HEK293 (cell line): Measurements from ENCODE around the gene ENAH.

Experiments used
- SCRT1 ChIP-seq: fragments of 450-650 bp; formaldehyde crosslinking; IDR thresholded peaks from 2 replicates; pipeline ENCODE4 v1.5.1; 2016; ENCODE audit warnings: missing biosample characterization, missing genetic modification characterization, borderline replicate concordance
- SCRT2 ChIP-seq: fragments of 450-650 bp; formaldehyde crosslinking; IDR thresholded peaks from 2 replicates; pipeline ENCODE4 v1.5.1; 2016; ENCODE audit warnings: missing biosample characterization, missing genetic modification characterization
- SP7 ChIP-seq: fragments of 450-650 bp; formaldehyde crosslinking; IDR thresholded peaks from 2 replicates; pipeline ENCODE4 v1.5.1; 2016; ENCODE audit warnings: missing biosample characterization, missing genetic modification characterization
- WT1 ChIP-seq: fragments of 450-650 bp; formaldehyde crosslinking; IDR thresholded peaks from 2 replicates; pipeline ENCODE4 v1.5.1; 2016; ENCODE audit warnings: missing biosample characterization, missing genetic modification characterization
- ZBTB1 ChIP-seq: fragments of 450-650 bp; formaldehyde crosslinking; IDR thresholded peaks from 2 replicates; pipeline ENCODE4 v1.5.1; 2016; ENCODE audit warnings: missing biosample characterization, missing genetic modification characterization
- ZBTB17 ChIP-seq: fragments of 450-650 bp; formaldehyde crosslinking; IDR thresholded peaks from 2 replicates; pipeline ENCODE4 v1.5.1; 2016; ENCODE audit warnings: missing biosample characterization, missing genetic modification characterization
- ZBTB48 ChIP-seq: fragments of 450-650 bp; formaldehyde crosslinking; IDR thresholded peaks from 2 replicates; pipeline ENCODE4 v1.5.1; 2016; ENCODE audit warnings: missing biosample characterization, missing genetic modification characterization
- ZFP37 ChIP-seq: fragments of 450-650 bp; formaldehyde crosslinking; IDR thresholded peaks from 2 replicates; pipeline ENCODE4 v1.5.1; 2016; ENCODE audit warnings: missing biosample characterization, missing genetic modification characterization
- ZNF146 ChIP-seq: fragments of 450-650 bp; formaldehyde crosslinking; IDR thresholded peaks from 2 replicates; pipeline ENCODE4 v1.5.1; 2016; ENCODE audit warnings: missing biosample characterization, missing genetic modification characterization
- ZNF184 ChIP-seq: fragments of 450-650 bp; IDR thresholded peaks from 2 replicates; pipeline ENCODE4 v1.5.1; 2018; ENCODE audit warnings: missing biosample characterization, mild to moderate bottlenecking, missing genetic modification characterization
- ZNF2 ChIP-seq: fragments of 450-650 bp; formaldehyde crosslinking; IDR thresholded peaks from 2 replicates; pipeline ENCODE4 v1.5.1; 2016; ENCODE audit warnings: missing biosample characterization, missing genetic modification characterization
- ZNF292 ChIP-seq: fragments of 450-650 bp; formaldehyde crosslinking; IDR thresholded peaks from 2 replicates; pipeline ENCODE4 v1.5.1; 2016; ENCODE audit warnings: low read depth, missing biosample characterization, missing genetic modification characterization, borderline replicate concordance
- ZNF660 ChIP-seq: fragments of 450-650 bp; IDR thresholded peaks from 2 replicates; pipeline ENCODE4 v1.5.1; 2018; ENCODE audit warnings: missing biosample characterization, mild to moderate bottlenecking, missing genetic modification characterization
- ZNF664 ChIP-seq: fragments of 450-650 bp; formaldehyde crosslinking; IDR thresholded peaks from 2 replicates; pipeline ENCODE4 v1.5.1; 2016; ENCODE audit warnings: missing biosample characterization, missing genetic modification characterization
- ZNF777 ChIP-seq: fragments of 450-650 bp; formaldehyde crosslinking; IDR thresholded peaks from 2 replicates; pipeline ENCODE4 v1.5.1; 2017; ENCODE audit warnings: missing biosample characterization, missing genetic modification characterization, borderline replicate concordance
- TF ChIP-seq, protein P1 (sequence below): fragments of 450-650 bp; formaldehyde crosslinking; IDR thresholded peaks from 2 replicates; pipeline ENCODE4 v1.5.1; 2016; ENCODE audit warnings: missing biosample characterization, missing genetic modification characterization
- TF ChIP-seq, protein P2 (sequence below): fragments of 450-650 bp; formaldehyde crosslinking; IDR thresholded peaks from 2 replicates; pipeline ENCODE4 v1.5.1; 2016; ENCODE audit warnings: missing biosample characterization, missing genetic modification characterization
- TF ChIP-seq, protein P3 (sequence below): fragments of 450-650 bp; IDR thresholded peaks from 2 replicates; pipeline ENCODE4 v1.5.1; 2018; ENCODE audit warnings: missing biosample characterization, missing genetic modification characterization
- TF ChIP-seq, protein P4 (sequence below): fragments of 450-650 bp; formaldehyde crosslinking; IDR thresholded peaks from 2 replicates; pipeline ENCODE4 v1.5.1; 2017; ENCODE audit warnings: missing biosample characterization, missing genetic modification characterization
- TF ChIP-seq, protein P5 (sequence below): fragments of 450-650 bp; formaldehyde crosslinking; IDR thresholded peaks from 2 replicates; pipeline ENCODE4 v1.5.1; 2017; ENCODE audit warnings: missing biosample characterization, missing genetic modification characterization
- TF ChIP-seq, protein P6 (sequence below): fragments of 450-650 bp; formaldehyde crosslinking; IDR thresholded peaks from 2 replicates; pipeline ENCODE4 v1.5.1; 2016; ENCODE audit warnings: missing biosample characterization, missing genetic modification characterization, borderline replicate concordance

ENAH gene

DNA sequence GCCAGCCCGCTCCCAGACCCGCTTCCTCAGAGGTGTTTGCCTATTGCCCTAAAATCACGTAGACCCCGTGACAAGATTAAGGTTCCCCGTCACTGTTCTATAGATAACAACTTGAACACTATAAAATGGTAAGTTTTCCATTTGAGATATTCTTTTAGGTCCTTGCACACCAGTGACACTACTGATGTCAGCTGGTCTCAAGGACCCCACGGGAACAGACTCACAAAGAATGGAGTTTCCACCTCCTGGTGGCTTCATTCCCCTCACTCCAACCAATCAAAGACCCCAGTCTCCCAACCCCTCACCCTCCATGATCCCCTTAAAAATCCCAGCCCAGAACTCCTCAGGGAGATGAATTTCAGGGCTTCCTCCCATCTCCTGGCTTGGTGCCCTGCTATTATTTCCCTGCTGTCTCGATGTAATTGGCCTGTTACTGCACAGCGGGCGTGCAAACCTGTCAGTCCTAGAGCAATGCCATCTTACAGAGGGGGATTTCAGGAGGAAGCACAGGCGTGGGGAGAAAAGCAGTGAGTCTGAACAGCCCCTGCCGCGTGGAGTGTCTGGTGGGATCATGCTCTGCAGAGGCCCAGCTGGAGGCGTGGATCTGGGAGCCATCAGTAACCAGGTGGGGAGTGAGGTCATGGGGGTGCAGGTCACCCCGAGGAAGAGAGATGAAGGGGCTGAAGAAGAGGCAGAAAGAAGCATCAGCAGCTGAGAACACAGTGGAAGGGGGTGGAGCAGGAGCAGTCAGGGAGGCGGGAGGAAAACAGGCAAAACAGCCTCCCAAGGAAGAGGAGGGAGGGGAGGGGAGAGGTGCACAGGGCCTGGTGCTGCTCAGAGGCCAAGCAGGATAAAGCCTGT, 190.0 kb downstream of the ENAH start (continued):
- TF ChIP-seq, protein P1, sequence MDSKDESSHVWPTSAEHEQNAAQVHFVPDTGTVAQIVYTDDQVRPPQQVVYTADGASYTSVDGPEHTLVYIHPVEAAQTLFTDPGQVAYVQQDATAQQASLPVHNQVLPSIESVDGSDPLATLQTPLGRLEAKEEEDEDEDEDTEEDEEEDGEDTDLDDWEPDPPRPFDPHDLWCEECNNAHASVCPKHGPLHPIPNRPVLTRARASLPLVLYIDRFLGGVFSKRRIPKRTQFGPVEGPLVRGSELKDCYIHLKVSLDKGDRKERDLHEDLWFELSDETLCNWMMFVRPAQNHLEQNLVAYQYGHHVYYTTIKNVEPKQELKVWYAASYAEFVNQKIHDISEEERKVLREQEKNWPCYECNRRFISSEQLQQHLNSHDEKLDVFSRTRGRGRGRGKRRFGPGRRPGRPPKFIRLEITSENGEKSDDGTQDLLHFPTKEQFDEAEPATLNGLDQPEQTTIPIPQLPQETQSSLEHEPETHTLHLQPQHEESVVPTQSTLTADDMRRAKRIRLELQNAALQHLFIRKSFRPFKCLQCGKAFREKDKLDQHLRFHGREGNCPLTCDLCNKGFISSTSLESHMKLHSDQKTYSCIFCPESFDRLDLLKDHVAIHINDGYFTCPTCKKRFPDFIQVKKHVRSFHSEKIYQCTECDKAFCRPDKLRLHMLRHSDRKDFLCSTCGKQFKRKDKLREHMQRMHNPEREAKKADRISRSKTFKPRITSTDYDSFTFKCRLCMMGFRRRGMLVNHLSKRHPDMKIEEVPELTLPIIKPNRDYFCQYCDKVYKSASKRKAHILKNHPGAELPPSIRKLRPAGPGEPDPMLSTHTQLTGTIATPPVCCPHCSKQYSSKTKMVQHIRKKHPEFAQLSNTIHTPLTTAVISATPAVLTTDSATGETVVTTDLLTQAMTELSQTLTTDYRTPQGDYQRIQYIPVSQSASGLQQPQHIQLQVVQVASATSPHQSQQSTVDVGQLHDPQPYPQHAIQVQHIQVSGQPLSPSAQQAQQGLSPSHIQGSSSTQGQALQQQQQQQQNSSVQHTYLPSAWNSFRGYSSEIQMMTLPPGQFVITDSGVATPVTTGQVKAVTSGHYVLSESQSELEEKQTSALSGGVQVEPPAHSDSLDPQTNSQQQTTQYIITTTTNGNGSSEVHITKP (tag by site-specific recombination) = peak; percentile 99
- TF ChIP-seq SCRT2 (tag by site-specific recombination) = 0 out of 2 replicates have a peak, but pooled peaks have one; percentile 65
- TF ChIP-seq WT1 = peak; percentile 93
- TF ChIP-seq, protein P2, sequence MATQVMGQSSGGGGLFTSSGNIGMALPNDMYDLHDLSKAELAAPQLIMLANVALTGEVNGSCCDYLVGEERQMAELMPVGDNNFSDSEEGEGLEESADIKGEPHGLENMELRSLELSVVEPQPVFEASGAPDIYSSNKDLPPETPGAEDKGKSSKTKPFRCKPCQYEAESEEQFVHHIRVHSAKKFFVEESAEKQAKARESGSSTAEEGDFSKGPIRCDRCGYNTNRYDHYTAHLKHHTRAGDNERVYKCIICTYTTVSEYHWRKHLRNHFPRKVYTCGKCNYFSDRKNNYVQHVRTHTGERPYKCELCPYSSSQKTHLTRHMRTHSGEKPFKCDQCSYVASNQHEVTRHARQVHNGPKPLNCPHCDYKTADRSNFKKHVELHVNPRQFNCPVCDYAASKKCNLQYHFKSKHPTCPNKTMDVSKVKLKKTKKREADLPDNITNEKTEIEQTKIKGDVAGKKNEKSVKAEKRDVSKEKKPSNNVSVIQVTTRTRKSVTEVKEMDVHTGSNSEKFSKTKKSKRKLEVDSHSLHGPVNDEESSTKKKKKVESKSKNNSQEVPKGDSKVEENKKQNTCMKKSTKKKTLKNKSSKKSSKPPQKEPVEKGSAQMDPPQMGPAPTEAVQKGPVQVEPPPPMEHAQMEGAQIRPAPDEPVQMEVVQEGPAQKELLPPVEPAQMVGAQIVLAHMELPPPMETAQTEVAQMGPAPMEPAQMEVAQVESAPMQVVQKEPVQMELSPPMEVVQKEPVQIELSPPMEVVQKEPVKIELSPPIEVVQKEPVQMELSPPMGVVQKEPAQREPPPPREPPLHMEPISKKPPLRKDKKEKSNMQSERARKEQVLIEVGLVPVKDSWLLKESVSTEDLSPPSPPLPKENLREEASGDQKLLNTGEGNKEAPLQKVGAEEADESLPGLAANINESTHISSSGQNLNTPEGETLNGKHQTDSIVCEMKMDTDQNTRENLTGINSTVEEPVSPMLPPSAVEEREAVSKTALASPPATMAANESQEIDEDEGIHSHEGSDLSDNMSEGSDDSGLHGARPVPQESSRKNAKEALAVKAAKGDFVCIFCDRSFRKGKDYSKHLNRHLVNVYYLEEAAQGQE (tag by site-specific recombination) = no peak
- TF ChIP-seq ZNF2 = peak; percentile 78; the same call in 1 of the 2 replicates
- peak; percentile 82; the same call in 1 of the 2 replicates for TF ChIP-seq ZNF660 (tag by site-specific recombination)
- 0 out of 2 replicates have a peak, but pooled peaks have one; percentile 17 for TF ChIP-seq ZBTB48
- TF ChIP-seq SCRT1 (tag by site-specific recombination) = peak; percentile 75
- TF ChIP-seq, protein P3, sequence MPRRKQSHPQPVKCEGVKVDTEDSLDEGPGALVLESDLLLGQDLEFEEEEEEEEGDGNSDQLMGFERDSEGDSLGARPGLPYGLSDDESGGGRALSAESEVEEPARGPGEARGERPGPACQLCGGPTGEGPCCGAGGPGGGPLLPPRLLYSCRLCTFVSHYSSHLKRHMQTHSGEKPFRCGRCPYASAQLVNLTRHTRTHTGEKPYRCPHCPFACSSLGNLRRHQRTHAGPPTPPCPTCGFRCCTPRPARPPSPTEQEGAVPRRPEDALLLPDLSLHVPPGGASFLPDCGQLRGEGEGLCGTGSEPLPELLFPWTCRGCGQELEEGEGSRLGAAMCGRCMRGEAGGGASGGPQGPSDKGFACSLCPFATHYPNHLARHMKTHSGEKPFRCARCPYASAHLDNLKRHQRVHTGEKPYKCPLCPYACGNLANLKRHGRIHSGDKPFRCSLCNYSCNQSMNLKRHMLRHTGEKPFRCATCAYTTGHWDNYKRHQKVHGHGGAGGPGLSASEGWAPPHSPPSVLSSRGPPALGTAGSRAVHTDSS (tag by site-specific recombination) = peak; percentile 81
- TF ChIP-seq, protein P4, sequence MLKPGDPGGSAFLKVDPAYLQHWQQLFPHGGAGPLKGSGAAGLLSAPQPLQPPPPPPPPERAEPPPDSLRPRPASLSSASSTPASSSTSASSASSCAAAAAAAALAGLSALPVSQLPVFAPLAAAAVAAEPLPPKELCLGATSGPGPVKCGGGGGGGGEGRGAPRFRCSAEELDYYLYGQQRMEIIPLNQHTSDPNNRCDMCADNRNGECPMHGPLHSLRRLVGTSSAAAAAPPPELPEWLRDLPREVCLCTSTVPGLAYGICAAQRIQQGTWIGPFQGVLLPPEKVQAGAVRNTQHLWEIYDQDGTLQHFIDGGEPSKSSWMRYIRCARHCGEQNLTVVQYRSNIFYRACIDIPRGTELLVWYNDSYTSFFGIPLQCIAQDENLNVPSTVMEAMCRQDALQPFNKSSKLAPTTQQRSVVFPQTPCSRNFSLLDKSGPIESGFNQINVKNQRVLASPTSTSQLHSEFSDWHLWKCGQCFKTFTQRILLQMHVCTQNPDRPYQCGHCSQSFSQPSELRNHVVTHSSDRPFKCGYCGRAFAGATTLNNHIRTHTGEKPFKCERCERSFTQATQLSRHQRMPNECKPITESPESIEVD (tag by site-specific recombination) = peak; percentile 24; the same call in 1 of the 2 replicates
- TF ChIP-seq, protein P5, sequence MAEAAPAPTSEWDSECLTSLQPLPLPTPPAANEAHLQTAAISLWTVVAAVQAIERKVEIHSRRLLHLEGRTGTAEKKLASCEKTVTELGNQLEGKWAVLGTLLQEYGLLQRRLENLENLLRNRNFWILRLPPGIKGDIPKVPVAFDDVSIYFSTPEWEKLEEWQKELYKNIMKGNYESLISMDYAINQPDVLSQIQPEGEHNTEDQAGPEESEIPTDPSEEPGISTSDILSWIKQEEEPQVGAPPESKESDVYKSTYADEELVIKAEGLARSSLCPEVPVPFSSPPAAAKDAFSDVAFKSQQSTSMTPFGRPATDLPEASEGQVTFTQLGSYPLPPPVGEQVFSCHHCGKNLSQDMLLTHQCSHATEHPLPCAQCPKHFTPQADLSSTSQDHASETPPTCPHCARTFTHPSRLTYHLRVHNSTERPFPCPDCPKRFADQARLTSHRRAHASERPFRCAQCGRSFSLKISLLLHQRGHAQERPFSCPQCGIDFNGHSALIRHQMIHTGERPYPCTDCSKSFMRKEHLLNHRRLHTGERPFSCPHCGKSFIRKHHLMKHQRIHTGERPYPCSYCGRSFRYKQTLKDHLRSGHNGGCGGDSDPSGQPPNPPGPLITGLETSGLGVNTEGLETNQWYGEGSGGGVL = peak; percentile 86
- no peak for TF ChIP-seq ZNF664 (tag by site-specific recombination)
- TF ChIP-seq ZBTB1 (tag by site-specific recombination) = no peak
- TF ChIP-seq ZNF184 (tag by site-specific recombination) = peak; percentile 82; the same call in 1 of the 2 replicates
- TF ChIP-seq ZBTB17 (tag by site-specific recombination) = peak; percentile 86
- TF ChIP-seq ZFP37 = peak; percentile 75; the same call in 1 of the 2 replicates
- no peak for TF ChIP-seq ZNF146 (tag by site-specific recombination)
- TF ChIP-seq ZNF777 = no peak
- TF ChIP-seq ZNF292 (tag by site-specific recombination) = no peak
- TF ChIP-seq SP7 (tag by site-specific recombination) = peak; percentile 68
- TF ChIP-seq, protein P6, sequence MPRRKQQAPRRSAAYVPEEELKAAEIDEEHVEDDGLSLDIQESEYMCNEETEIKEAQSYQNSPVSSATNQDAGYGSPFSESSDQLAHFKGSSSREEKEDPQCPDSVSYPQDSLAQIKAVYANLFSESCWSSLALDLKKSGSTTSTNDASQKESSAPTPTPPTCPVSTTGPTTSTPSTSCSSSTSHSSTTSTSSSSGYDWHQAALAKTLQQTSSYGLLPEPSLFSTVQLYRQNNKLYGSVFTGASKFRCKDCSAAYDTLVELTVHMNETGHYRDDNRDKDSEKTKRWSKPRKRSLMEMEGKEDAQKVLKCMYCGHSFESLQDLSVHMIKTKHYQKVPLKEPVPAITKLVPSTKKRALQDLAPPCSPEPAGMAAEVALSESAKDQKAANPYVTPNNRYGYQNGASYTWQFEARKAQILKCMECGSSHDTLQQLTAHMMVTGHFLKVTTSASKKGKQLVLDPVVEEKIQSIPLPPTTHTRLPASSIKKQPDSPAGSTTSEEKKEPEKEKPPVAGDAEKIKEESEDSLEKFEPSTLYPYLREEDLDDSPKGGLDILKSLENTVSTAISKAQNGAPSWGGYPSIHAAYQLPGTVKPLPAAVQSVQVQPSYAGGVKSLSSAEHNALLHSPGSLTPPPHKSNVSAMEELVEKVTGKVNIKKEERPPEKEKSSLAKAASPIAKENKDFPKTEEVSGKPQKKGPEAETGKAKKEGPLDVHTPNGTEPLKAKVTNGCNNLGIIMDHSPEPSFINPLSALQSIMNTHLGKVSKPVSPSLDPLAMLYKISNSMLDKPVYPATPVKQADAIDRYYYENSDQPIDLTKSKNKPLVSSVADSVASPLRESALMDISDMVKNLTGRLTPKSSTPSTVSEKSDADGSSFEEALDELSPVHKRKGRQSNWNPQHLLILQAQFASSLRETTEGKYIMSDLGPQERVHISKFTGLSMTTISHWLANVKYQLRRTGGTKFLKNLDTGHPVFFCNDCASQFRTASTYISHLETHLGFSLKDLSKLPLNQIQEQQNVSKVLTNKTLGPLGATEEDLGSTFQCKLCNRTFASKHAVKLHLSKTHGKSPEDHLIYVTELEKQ = peak; percentile 44; the same call in 1 of the 2 replicates
